ENCODE measurements around the gene DYRK3.

- TF ChIP-seq POLR2A (IDR thresholded peaks at IDR 0.05; ENCODE audit: low read depth, low read length) (no peak), TAF1 (IDR thresholded peaks at IDR 0.05; ENCODE audit: low read depth, low read length) (no peak), POLR2AphosphoS5 (IDR thresholded peaks at IDR 0.05; ENCODE audit: low read depth, low read length) (no peak), PAX5 (IDR thresholded peaks at IDR 0.05; ENCODE audit: insufficient read depth, low read length, severe bottlenecking) (no peak), SPI1 (IDR thresholded peaks at IDR 0.05; ENCODE audit: low read depth, low read length) (no peak), POU2F2 (IDR thresholded peaks at IDR 0.05; ENCODE audit: low read depth, low read length) (no peak)
Measured at GRCh38 chr1:206698011-206698410, 62.7 kb downstream of the DYRK3 start.
